NAMALWA (cell line): Measurements from ENCODE around the gene BRICD5.
A peak's percentile ranks its signal among the peaks of the same experiment; 100 is the strongest.
"Not testable (repeated sequence)": the region's sequence is repeated elsewhere in the genome, so short reads cannot be mapped to it uniquely, and the experiment has no call there.

Experiments used
- DNase-seq: peaks from one replicate; pipeline ENCODE4 v3.0.0-alpha.2; 2015; ENCODE audit warnings: low spot score

Gene BRICD5

GRCh38 chr16:2223221-2223941 lies 12.7 kb upstream of the BRICD5 start, which contains the start of gene E4F1:
TSS of gene E4F1 (plus strand) at chr16:2223591. CDS start at chr16:2223614, 23 bp downstream.
- DNase-seq: peak; percentile 99

GRCh38 chr16:2216330-2216729 lies 5.7 kb upstream of the BRICD5 start:
- no peak for DNase-seq

- no peak for DNase-seq
These were observed 4.0 kb upstream of the BRICD5 start, which contains the start of gene PGP for GRCh38 chr16:2214719-2214968. TSS of gene PGP (minus strand) at chr16:2214840. CDS start at chr16:2214777, 63 bp downstream.

GRCh38 chr16:2213817-2214718 lies 3.4 kb upstream of the BRICD5 start:
- peak; percentile 41 for DNase-seq

GRCh38 chr16:2212362-2213324 lies 2.0 kb upstream of the BRICD5 start:
- no peak for DNase-seq

GRCh38 chr16:2211923-2212347 lies 1.3 kb upstream of the BRICD5 start:
- DNase-seq: no peak

GRCh38 chr16:2210009-2210332 lies 692 bp downstream of the BRICD5 start:
- no peak for DNase-seq

- no peak for DNase-seq
These were observed 1.2 kb downstream of the BRICD5 start for GRCh38 chr16:2209258-2210008.

- no peak for DNase-seq
These were observed 1.9 kb downstream of the BRICD5 start for GRCh38 chr16:2208772-2209171.

- no peak for DNase-seq
These were observed 2.4 kb downstream of the BRICD5 start for GRCh38 chr16:2208308-2208707.

GRCh38 chr16:2207872-2208271 lies 2.8 kb downstream of the BRICD5 start:
- DNase-seq: no peak

GRCh38 chr16:2206780-2207433 lies 3.8 kb downstream of the BRICD5 start:
- DNase-seq: no peak

- no peak for DNase-seq
These were observed 4.3 kb downstream of the BRICD5 start for GRCh38 chr16:2206420-2206779.

GRCh38 chr16:2205967-2206313 lies 4.7 kb downstream of the BRICD5 start:
- no peak for DNase-seq

- peak; percentile 87 for DNase-seq
These were observed 5.3 kb downstream of the BRICD5 start, which contains the start of gene MLST8 for GRCh38 chr16:2205104-2205966. TSS of gene MLST8 (plus strand) at chr16:2205454. CDS start at chr16:2206086, 632 bp downstream.

- no peak for DNase-seq
These were observed 6.1 kb downstream of the BRICD5 start for GRCh38 chr16:2204416-2205103.

GRCh38 chr16:2203119-2203688 lies 7.5 kb downstream of the BRICD5 start:
- DNase-seq: not testable (repeated sequence)

- DNase-seq: no peak
These were observed 10.3 kb downstream of the BRICD5 start for GRCh38 chr16:2200313-2200712.

GRCh38 chr16:2199621-2200139 lies 11.0 kb downstream of the BRICD5 start:
- no peak for DNase-seq
